HG03060 (cell line): ENCODE measurements around the gene MPPED1.

Experiments used
- ATAC-seq: cut with Tn5 transposase; IDR thresholded peaks from one replicate; pipeline ENCODE4 v1.9.1; 2021; ENCODE audit warnings: low read depth, moderate number of reproducible peaks; ENCODE audit not compliant: unreplicated experiment

The MPPED1 gene

DNA sequence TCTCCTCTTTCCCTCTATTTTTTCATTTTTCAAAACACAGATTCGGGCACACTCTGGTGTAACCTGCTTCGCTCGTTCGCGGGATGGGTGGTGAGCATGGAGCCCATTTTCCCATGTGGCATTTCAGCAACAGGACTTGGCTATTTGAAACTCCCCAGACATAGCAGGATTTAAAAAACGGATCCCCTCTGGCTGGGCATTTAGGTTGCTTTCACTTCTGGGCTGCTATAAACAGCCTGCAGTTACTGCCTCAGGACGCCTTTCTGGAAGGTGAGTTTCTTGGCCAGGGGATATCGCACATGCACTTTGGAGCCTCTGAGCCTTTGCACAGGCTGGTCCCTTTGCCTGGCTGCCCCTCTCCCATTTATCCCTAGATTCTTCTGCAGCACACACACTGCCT, 2.8 kb upstream of the MPPED1 start:
- no peak for ATAC-seq

DNA sequence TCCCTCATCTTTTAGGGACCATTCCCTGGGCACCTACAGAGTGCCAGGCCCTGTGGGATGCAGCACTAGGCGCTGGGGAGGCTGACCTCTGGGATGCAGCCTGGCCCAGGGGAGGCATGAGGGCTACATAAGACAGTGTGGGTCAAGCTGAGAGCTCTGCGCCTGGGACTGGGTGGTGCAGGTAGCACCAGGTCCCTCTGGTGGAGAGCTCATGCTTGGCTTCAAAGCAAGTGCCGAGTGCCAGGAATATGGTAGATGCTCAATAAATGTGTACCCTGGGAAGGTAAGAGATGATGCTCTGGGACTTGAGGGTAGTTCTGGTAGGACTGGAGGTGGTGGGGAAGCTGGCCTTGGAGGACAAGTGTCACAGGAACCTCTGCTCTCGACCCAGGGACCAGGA, 2.0 kb upstream of the MPPED1 start:
- ATAC-seq: no peak

DNA sequence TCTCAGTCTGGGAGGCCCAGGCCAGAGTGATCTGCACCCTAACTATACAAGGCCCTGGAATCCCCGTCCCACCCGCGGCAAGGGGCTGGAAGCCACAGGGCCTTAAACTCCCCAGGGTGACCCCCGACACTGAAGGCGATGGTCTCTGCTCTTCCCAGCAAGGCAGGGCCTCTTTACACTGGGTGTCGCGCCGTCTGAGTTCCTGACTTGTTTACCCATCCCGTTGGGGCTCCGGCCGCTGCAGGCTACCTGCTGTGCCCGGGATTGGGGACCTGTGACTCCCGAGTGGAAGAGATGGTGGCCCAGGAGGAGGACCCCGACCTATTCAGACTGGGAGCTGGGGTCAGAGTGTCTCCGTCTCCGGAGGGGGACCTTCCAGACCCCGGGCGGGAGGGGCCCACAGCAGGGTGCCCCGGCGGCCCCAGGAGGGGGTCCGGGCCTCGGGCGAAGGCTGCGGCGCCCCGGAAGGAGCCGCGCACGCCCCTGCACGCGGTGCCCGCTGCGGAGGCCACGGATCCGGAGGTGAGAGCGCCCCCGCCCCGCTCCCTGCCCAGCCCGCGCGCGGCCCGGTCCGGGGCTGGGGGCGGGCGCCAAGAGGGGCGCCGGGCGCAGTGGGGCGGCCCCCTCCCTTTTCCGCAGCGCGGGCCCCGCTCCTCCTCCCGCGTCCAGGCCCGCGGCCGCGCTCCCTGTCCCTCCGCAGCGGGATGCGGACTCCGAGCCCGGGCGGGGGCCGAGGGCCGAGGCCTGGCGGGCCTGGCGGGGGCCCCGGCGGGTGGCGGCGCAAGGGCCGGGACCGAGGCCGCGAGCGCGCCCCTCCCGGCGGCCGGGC, 560 bp upstream of the MPPED1 start:
- ATAC-seq: no peak

DNA sequence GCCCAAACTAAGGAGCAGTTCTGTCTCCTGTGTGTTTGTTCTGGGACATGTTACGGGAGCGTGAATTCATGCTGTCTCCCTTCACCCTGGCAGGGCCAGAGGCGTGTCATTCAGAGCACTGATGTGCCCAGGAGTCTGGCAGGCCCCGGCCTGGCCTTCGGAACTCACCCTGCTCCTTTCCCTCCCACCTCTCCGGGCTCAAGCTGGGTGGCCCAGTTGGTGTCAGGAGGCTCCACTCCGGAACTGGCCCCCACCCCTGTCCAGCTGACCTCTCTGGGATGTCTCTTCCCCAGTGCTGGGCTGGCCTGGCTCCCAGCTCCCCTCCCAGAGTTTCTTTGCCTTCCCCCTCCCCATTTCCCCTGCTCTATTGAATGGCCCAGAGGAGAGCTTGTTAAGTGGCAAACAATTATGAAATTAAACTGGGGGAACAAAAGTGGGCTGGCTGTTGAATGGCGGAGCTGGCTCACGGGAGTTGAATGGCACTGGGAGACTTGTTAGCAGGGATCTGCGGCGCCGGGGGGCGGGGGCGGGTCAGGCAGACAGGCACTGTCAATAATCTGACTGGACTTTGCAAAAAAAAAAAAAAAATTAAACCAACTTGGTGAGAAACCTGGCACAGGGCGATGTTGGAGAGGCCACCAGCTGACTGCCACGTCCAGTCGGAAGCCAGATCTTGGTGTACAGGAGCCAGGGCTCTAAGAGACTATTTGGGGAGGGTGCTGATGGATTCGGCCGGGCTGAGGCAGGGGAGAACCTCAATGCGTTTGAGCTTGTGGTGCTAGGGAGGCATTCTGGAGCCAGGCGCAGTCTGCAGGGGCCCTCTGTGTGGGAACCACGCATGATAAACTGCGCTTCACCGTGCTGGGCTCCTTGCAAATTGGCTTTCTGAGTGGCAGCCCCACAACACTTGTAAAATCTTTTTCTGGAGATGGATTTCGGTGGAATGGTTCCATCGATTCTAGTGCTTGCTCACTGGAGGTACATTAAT, 1.3 kb downstream of the MPPED1 start:
- ATAC-seq: no peak

DNA sequence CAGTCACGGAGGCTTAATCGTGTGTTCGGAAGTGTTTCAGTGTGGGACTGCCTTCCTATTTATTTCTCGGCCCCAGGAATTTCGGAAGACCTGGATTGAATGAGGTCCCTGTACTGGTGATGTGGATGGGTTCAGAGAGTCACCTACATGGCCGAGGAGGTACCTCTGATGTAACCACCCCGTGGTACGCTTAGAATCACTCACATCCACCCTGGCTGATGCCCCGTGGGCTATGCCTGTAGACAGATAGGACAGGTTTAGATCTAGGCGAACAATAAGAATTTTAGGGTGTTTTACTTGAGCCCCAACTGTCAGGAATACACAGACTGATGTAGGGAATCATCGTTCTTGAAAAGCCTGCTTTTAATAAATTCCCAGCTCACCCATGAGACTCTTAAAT, 2.0 kb downstream of the MPPED1 start:
- ATAC-seq: no peak

DNA sequence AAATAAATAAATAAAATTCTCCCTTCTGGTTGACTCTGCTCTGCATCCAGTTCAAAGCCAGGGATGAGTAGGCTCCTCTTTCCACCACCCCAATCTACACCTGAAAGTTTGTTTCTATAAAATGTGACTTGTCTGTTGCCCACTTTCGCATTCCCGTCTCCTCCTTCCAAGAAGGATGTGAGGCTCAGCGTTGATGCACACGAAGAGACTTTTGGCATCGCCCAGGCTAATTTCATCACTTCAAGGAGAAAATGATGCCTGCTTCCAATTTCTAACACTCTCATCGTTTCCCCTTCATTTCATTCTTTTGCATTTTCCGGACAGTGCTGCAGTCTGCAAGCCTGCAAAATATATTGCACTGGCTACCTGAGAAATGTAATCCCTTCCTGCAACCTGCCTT, 3.9 kb downstream of the MPPED1 start:
- no peak for ATAC-seq

DNA sequence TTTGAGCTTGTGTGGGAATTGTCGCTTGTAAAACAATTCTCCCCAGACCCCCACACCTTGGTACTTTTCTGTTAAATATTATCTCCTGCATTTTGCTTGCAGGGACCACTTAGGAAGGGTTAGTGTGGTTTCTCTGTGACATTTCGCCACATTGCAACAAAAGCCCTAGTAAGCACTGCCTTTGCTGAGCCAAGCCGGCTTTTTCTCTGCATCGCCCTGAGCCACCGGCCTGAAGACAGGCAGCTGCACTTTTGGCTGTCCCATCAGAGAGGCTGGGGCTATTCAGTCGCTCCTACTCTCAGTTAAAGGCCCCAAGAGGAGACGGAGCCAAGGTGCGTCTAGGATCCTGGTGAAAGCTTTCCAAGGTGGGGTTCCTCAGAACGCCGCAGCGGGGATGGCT, 5.7 kb downstream of the MPPED1 start:
- no peak for ATAC-seq

DNA sequence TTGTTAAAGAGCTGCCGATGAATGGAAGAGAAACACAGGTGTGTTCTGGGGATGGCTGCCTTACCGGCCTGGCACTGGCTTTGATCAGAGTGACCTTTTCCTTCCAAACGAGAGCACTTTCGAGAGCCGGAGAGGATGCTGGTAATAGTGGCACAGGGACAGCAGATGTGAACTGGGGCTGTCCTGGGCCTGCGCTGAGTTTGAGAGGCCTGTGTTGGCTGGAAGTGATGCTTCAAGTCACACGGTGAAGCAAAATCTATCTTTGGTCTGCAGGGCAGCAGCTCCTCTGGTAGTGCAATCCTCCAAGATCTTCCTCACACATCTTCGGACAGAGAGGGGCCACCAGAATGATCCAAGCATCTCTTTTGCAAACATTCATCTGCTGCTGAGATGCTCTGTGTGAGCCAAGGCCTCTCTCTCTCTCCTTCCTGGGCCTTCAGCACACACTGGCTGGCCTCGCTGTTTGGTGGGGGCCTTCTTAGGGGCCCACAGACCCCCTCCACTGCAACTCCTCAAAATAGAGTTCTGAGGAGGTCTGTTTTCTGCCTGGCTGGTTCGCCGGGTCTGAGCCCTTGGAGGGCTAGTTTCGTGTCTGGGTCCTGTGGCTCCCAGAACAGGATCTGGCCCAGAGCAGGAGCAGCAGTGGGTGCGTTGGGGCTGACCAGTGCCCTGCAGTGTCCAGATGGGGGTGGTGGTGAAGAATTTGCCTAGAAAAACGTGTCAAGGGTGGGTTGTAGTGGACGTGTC, 6.4 kb downstream of the MPPED1 start:
- no peak for ATAC-seq

DNA sequence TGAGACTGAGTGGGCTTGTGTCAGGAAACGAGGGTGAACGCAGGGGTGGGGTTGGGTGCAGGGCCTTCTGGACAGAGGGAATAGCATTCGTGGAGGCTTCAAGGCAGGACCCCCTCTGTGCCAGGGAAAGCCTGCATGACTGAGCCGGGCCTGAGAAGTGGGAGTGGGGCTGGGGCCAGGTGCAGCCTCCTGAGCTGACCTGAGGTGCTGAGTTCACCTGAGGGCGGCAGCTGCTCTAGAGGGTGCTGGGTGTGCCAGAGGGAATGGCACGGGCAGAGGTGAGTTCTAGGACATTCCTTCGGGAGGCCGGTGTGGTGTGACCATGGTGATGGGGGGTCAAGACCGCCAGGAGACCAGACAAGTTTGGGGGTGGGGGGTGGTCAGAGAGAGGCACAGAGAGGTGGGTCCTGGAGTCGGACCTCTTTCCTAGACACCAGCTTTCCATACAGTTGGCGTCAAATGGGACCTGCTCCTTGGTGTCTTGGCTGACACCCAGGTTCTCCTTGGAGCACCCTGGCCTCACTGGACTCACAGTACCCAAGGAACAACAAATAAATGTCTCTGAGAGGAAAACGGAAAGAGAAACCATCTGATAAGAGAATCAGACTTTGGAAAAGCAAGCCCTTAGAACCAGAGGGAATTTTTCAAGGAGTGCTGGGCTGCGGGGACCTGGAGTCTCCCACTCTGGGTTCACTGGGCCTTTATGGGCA, 7.7 kb downstream of the MPPED1 start:
- ATAC-seq: no peak

DNA sequence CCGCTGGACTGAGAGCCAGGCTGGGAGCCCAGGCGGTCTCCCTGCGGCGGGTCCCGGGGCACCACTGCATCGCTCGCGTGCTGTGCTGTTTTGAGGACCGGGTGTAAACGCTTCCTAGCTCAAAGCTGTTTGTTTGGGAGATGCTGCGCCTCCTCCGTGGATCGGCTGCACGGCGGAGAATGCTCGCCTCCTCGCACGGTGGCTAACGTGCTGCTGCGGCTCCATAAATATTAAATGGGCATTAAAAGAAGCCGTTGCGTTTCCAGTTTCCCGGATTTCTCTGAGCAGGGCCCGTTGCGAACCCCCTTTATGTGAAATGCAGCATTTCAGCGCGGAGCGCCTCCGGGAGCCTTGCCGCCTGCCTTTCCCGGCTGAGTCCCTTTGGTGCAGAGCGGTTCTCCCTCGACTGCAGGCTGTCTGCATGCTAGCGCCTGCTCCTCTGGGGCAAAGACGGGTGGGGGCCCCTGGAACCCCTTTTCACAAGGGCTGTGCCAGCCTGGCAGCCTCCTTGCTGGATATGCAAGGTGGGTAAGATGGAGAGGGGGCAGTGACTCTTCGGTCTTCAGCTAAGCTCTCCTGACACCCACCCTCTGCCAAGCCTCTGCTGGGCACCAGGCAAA, 9.3 kb downstream of the MPPED1 start:
- ATAC-seq: no peak

DNA sequence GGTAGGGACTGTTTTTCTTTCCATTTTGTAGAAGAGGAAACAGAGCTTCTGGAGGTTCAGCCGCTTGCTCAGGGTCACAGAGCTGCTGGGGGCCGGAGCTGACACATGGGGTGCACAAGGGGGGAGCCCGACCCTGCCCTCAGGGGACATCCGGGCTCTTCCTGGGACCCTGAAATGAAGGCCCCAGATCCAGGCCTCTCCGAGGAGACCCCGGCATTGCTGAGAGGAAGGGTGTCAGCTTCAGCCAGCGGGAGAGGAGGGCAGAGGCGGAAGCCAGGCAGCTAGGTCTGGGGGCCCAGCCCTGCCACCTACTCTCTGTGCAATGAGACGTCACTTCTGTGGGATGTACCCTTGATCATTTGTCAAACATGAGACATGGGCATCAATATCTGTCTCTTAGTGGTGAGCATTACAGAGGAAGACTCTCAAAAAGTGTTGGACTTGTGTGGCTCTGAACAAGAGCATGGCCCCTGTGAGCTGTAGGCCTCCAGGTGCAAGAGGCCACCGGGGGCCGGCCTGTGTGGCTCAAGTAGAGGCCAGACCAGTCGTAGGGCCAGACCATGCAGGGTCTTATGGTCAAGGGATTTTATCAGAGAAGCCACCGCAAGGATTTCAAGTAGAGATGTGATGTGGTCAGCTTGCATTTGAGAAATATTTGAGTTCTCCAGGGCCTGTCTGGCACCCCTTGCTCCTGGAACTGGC, 10.3 kb downstream of the MPPED1 start:
- ATAC-seq: no peak

DNA sequence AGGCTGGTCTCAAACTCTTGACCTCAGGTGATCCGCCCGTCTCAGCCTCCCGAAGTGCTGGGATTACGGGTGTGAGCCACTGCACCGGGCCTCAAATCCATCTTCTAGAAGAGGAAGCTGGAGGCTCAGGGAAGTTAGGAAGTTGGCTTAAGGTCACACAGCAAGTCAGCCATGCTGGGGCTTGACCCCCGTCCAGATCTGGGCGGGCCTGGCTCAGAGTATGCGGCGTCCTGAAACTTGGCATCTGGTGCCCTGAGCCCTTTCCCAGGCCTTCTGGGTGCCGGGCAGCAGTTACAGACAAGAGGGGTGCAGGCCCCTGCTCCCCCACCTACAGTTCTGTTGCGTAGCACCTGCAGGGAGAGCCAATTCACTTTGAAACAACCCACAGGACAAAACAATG, 11.2 kb downstream of the MPPED1 start:
- ATAC-seq: no peak

DNA sequence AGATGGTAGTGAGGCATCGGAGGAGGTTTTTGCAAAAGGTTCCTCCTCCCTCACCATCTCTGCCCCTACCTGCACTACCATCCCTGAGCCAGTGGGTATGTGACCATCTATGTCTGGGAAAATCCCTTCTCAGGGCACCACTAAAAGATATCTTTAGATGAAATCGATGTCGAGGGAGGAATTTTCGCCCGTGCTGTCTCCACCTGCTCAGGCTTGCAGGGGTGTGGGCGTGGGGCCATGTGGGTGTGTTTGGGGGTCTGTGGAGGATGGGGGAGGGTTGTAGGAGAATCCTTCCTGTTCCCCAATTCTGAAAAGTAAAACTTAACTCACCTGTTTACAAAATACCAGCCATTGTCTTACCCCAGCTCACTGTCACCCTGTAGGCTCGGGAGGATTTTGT, 12.4 kb downstream of the MPPED1 start:
- no peak for ATAC-seq

DNA sequence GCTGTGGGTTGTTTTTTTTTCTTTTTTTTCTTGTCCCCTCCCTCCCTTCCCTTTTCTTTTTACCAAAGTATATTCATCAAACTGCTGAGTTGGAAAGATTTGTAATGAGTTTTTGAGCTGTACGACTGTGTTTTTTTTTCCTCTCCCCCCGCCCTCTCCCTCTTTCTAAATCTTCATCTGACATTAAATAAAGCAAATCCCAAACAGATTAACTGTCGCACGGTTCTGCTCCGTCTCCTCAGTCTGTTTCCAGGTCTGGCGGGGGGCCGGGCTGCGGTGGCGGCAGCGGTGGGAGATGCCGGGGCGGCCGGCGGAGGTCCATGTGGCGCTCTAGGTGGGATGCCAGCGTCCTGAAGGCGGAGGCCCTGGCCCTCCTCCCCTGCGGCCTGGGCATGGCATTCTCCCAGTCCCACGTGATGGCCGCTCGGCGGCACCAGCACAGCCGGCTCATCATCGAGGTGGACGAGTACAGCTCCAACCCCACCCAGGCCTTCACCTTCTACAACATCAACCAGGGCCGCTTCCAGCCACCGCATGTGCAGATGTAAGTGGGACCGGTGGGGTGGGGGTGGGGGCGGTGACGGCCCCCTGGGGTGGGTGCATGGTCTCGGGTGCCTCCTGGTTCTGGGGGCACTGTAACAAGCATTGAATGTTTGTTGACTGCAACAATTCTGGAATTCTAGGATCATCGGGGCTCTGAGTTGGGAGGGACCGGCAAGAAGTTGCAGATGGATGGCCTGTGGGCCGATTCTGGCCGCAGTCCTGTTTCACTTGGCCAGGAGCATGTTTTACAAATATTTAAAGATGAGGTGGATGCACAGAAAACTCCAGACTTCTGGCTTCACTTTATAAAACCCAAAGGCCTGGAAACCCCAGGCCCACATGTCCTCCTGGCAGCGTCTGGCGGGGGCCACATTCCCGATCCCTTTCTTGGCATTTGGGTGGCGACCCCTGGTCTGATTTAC, 13.1 kb downstream of the MPPED1 start:
- no peak for ATAC-seq

DNA sequence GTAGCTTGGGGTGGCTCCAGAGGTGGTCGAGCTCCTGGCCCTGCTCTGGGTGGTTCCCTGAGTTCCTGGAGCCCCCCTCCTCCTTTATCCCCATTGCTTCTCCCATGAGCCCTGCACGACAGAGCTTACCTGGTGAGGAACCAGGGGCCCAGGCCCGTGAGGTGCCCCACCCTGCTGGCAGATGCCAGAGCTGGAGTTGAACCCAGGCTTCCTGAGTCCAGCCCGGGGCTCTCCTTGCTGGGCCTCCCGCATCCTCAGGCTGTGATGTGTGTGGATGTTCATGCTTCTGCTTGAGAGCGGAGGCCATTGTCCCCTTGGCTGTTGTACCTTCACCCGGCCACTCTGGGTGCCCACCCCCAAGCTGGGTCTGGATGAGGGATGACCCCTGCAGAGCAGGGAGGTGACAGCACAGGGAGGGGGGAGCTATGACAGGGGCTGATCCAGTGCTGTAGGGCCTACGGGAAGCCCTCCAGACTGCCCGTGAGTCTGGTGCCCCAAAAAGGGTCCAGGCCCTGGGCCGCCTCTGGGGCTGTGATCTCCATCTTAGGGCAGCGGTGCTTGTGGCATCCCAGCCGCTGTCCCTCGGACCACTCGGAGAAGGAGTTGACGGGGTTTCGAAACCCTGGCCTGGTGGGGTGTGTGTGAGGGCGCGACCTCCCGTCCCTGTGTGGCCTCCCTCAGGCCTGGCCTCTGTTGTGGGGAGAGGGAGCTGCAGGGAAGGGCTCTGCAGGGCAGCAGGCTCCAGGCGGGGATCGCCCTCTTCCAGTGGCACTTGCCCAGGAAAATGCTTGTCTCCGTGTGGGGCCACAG, 14.4 kb downstream of the MPPED1 start:
- no peak for ATAC-seq

DNA sequence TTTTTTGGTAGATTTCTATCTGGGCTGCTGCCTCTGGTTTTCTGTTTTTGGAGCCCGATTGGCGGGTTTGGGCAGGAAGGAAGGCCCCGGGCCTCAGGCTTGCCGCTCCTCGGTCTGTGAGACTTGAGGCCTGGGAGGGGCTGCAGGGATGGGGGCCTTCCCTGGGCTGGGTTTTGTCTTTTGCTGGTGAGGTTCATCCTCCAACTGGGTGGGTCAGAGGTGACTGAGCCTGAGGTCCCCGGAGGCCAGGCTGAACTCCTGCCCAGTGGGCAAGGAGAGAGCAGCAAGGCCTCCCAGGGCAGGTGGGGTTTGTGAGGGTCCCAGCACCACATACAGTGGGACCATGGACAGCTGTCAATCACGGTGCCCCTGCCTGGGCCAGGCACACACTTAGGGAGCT, 15.0 kb downstream of the MPPED1 start:
- ATAC-seq: no peak

DNA sequence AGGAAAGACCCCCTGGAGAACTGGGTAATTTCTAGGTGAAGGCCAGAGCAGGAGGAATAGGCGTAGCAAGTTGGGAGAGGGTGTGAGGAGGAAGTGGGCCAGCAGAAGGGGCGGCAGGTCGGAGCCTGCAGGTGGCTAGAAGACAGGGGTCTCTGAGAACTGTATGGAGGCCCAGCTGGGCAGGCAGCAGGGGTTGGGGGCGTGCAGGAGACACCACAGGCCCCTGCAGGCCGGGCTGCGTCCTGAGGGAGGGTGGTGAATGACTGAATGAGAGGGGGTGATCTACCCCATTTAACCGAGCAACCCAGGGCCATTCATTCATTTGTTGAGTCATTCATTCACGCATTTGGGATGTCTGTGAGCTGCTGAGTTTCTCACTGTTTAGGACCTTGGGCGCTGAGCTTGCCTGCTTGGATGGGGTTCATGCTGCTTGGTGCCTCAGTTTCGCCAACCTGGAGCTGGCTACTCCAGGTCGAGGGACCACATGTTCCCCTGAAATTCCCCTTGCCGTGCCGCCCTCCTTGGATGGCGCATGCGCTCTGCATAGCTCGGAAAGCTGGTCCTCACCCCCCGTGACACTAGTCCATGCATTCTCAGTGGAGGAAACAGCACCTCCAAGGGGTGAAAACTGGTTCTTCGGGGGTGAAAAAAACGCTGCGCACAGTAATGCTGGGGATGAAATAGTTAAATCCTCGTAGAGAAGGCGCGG, 15.6 kb downstream of the MPPED1 start:
- ATAC-seq: no peak
